MM.1S (cell line): Measurements from ENCODE around the gene KLHL36.

Experiments
- DNase-seq: peaks from one replicate; pipeline ENCODE4 v3.0.0-alpha.2; 2015
- H2AFZ ChIP-seq: fragments of 300-600 bp; sonication (generic); 2 replicates; pipeline ENCODE4 v1.6.0; 2016; ENCODE audit warnings: antibody characterized with exemption, low read length
- H3F3A ChIP-seq: fragments of 300-600 bp; sonication (generic); 2 replicates; pipeline ENCODE4 v1.6.1; 2016; ENCODE audit warnings: mild to moderate bottlenecking, antibody characterized with exemption, low read length, moderate library complexity, mixed read lengths; ENCODE audit not compliant: insufficient read depth
- H3K27ac ChIP-seq: fragments of 300-600 bp; sonication (generic); 2 replicates; pipeline ENCODE4 v1.5.1; 2016; ENCODE audit warnings: mild to moderate bottlenecking, low read length
- H3K27me3 ChIP-seq: fragments of 300-600 bp; sonication (generic); replicated peaks from 2 replicates; pipeline ENCODE4 v1.6.0; 2016; ENCODE audit warnings: low read length; ENCODE audit not compliant: insufficient read depth
- H3K36me3 ChIP-seq: fragments of 300-600 bp; sonication (generic); replicated peaks from 2 replicates; pipeline ENCODE4 v1.6.1; 2016; ENCODE audit warnings: mild to moderate bottlenecking, low read length, mixed read lengths; ENCODE audit not compliant: insufficient read depth
- H3K4me1 ChIP-seq: fragments of 300-600 bp; sonication (generic); 2 replicates; pipeline ENCODE4 v1.6.1; 2016; ENCODE audit warnings: low read length, mixed read lengths
- H3K4me2 ChIP-seq: fragments of 300-600 bp; sonication (generic); 2 replicates; pipeline ENCODE4 v1.6.0; 2016; ENCODE audit warnings: low read depth, low read length
- H3K4me3 ChIP-seq: fragments of 300-600 bp; sonication (generic); 2 replicates; pipeline ENCODE4 v1.5.1; 2016; ENCODE audit warnings: low read length, mixed read lengths
- H3K79me2 ChIP-seq: fragments of 300-600 bp; sonication (generic); 2 replicates; pipeline ENCODE4 v1.6.1; 2016; ENCODE audit warnings: mixed run types, low read length, mixed read lengths
- H3K9ac ChIP-seq: fragments of 300-600 bp; sonication (generic); 2 replicates; pipeline ENCODE4 v1.6.1; 2016; ENCODE audit warnings: low read length, mixed read lengths
- H3K9me2 ChIP-seq: fragments of 300-600 bp; sonication (generic); replicated peaks from 2 replicates; pipeline ENCODE4 v1.6.1; 2016; ENCODE audit warnings: mild to moderate bottlenecking, low read length, mixed read lengths; ENCODE audit not compliant: insufficient read depth
- H3K9me3 ChIP-seq: fragments of 300-600 bp; sonication (generic); replicated peaks from 2 replicates; pipeline ENCODE4 v1.6.1; 2016; ENCODE audit warnings: mild to moderate bottlenecking, low read length, mixed read lengths; ENCODE audit not compliant: insufficient read depth
- H4K20me1 ChIP-seq: fragments of 300-600 bp; sonication (generic); 2 replicates; pipeline ENCODE4 v1.6.1; 2016; ENCODE audit warnings: mild to moderate bottlenecking, low read length, moderate library complexity, mixed read lengths; ENCODE audit not compliant: insufficient read depth
- EZH2 ChIP-seq: fragments of 300-600 bp; sonication (generic); optimal IDR thresholded peaks from 2 replicates; pipeline ENCODE3; 2017; ENCODE audit warnings: low read depth, mild to moderate bottlenecking, antibody characterized with exemption, low read length, mixed read lengths
- EZH2phosphoT487 ChIP-seq: fragments of 300-600 bp; sonication (generic); IDR thresholded peaks from 2 replicates; pipeline ENCODE4 v1.6.1; 2018; ENCODE audit warnings: antibody characterized with exemption, low read length
- TF ChIP-seq, protein P1 (sequence below): fragments of 300-600 bp; sonication (generic); IDR thresholded peaks from 2 replicates; pipeline ENCODE4 v1.5.1; 2016; ENCODE audit warnings: antibody characterized with exemption, low read length, mixed read lengths

Gene KLHL36

DNA sequence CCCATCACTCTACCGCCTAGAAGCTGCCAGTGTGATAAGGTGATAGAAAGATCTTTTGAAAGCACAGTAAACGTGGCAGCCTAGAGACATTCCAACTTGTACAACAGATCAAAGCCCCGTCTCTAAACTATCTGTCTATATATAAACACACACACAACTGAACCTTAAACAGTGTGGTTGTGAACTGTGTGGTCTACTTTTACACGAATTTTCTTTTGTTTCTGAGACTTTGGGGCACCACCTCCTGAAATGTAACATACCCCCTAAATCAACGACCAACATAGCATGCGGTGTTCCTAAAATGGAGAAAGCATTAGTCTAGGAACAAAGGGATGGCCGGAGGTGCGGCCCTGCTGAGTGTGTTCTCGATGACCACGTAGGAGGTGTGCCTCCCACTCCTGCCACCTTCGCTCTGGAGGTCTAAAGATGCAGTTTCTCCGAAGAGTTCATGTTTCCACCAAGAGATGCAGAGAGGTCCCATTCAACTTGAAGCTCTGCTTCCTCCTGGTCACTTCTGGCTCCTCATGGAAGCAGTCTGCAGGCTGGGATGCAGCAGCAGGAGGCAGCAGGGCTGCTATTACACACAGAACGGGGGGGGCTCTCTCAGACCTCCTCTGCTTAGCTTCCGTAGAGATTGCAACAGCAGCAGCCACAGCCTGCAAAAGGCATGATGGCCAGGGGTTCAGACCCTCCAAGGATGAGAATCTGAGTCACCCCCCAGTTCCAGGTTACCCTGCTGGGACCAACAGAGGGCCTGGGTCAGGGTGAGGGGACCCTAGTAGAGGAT is 28.9 kb downstream of the KLHL36 start:
- no peaks in the 10 kb centered on the region for H3K79me2 ChIP-seq
- no peak overlapping the region for H3K4me2 ChIP-seq
- no peak overlapping the region for H3K9ac ChIP-seq
- H3K27me3 ChIP-seq: no peaks in the 10 kb centered on the region
- H3K9me3 ChIP-seq: no peaks in the 10 kb centered on the region
- H3K4me3 ChIP-seq: no peak overlapping the region
- no peak overlapping the region for H2AFZ ChIP-seq
- H3K4me1 ChIP-seq: no peaks in the 10 kb centered on the region
- no peaks in the 10 kb centered on the region for H3K9me2 ChIP-seq
- no peaks in the 10 kb centered on the region for H3F3A ChIP-seq
- DNase-seq: no peak
- no peak for TF ChIP-seq EZH2phosphoT487
- TF ChIP-seq, protein P1, sequence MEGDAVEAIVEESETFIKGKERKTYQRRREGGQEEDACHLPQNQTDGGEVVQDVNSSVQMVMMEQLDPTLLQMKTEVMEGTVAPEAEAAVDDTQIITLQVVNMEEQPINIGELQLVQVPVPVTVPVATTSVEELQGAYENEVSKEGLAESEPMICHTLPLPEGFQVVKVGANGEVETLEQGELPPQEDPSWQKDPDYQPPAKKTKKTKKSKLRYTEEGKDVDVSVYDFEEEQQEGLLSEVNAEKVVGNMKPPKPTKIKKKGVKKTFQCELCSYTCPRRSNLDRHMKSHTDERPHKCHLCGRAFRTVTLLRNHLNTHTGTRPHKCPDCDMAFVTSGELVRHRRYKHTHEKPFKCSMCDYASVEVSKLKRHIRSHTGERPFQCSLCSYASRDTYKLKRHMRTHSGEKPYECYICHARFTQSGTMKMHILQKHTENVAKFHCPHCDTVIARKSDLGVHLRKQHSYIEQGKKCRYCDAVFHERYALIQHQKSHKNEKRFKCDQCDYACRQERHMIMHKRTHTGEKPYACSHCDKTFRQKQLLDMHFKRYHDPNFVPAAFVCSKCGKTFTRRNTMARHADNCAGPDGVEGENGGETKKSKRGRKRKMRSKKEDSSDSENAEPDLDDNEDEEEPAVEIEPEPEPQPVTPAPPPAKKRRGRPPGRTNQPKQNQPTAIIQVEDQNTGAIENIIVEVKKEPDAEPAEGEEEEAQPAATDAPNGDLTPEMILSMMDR: no peak
- TF ChIP-seq EZH2: no peak
- H4K20me1 ChIP-seq: no peaks in the 10 kb centered on the region
- H3K27ac ChIP-seq: no peak overlapping the region
- H3K36me3 ChIP-seq: no peaks in the 10 kb centered on the region

DNA sequence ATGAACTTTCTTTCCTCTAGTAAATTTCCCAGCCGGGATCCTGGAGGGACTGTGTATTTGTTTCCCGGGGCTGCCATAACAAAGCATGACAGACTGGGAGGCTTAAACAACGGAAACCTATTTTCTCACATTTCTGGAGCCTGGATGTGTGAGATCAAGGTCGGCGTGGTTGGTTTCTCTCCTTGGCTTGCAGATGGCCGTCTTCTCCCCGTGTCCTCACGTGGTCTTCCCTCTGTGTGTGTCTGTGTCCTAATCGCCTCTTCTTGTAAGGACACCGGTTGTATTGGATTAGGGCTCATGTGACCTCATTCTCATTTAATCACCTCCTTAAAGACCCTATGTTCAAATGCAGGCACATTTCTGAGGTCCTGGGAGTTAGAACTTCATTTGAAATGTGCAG is 29.5 kb downstream of the KLHL36 start:
- H3K9ac ChIP-seq: no peak overlapping the region
- H3K27me3 ChIP-seq: no peaks in the 10 kb centered on the region
- H3K9me3 ChIP-seq: no peaks in the 10 kb centered on the region
- no peaks in the 10 kb centered on the region for H3K79me2 ChIP-seq
- no peak overlapping the region for H2AFZ ChIP-seq
- no peak overlapping the region for H3K4me3 ChIP-seq
- H3F3A ChIP-seq: no peaks in the 10 kb centered on the region
- H3K9me2 ChIP-seq: no peaks in the 10 kb centered on the region
- no peak overlapping the region for H3K27ac ChIP-seq
- no peaks in the 10 kb centered on the region for H3K4me1 ChIP-seq
- no peak overlapping the region for H3K4me2 ChIP-seq
- no peaks in the 10 kb centered on the region for H3K36me3 ChIP-seq
- TF ChIP-seq, protein P1: no peak
- TF ChIP-seq EZH2phosphoT487 (no peak), EZH2 (no peak)
- no peak for DNase-seq
- H4K20me1 ChIP-seq: no peaks in the 10 kb centered on the region

DNA sequence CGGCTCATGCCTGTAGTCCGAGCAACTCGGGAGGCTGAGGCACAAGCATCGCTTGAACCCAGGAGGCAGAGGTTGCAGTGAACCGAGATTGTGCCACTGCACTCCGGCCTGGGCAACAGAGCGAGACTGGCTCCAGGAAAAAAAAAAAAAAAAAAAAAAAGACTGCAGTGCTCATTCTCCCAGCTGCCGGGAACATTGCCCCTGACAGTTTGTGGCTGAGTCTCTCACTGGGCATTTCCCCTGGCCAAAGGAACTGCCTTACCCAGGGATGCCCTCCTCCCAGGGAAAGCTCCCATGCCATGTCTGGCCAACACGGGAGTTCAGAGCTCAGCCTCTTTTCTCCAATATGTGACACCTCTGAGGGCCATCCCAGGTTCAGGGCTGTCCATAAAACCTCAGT is 30.2 kb downstream of the KLHL36 start:
- H3K9ac ChIP-seq: no peak overlapping the region
- H3K79me2 ChIP-seq: no peaks in the 10 kb centered on the region
- H2AFZ ChIP-seq: no peak overlapping the region
- no peaks in the 10 kb centered on the region for H3F3A ChIP-seq
- H3K36me3 ChIP-seq: no peaks in the 10 kb centered on the region
- no peaks in the 10 kb centered on the region for H3K27me3 ChIP-seq
- H3K4me3 ChIP-seq: no peak overlapping the region
- TF ChIP-seq, protein P1: no peak
- no peak for TF ChIP-seq EZH2phosphoT487
- no peak for DNase-seq
- no peaks in the 10 kb centered on the region for H3K4me1 ChIP-seq
- H3K4me2 ChIP-seq: no peak overlapping the region
- no peaks in the 10 kb centered on the region for H3K9me2 ChIP-seq
- no peaks in the 10 kb centered on the region for H4K20me1 ChIP-seq
- H3K9me3 ChIP-seq: no peaks in the 10 kb centered on the region
- no peak overlapping the region for H3K27ac ChIP-seq
